Inflammatory macrophage treated with lipopolysaccharide for 4 hours (primary cell): ENCODE measurements around the gene ABI3BP.

Source experiments
- DNase-seq: peaks from one replicate; pipeline ENCODE4 v3.0.0-alpha.2; 2020

The ABI3BP gene

DNA sequence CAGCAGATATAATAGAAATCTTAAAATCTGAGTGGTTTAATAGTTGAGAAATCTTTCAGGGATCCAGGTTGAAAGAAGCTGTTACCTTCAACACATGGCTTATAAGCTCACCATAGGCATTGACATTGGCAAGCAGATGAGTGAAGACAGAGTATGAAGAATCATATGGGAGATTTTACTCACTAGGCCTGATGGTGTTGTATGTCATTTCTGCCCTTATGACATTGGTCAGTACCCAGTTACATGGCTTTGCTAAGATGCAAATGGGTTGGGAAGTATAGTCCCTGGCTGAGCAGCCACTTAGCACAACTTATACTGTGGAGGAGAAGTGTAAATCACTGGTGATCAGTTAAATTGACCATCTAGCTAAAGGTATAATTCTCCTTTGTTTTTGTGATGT, 278.0 kb downstream of the ABI3BP start:
- no peak for DNase-seq

DNA sequence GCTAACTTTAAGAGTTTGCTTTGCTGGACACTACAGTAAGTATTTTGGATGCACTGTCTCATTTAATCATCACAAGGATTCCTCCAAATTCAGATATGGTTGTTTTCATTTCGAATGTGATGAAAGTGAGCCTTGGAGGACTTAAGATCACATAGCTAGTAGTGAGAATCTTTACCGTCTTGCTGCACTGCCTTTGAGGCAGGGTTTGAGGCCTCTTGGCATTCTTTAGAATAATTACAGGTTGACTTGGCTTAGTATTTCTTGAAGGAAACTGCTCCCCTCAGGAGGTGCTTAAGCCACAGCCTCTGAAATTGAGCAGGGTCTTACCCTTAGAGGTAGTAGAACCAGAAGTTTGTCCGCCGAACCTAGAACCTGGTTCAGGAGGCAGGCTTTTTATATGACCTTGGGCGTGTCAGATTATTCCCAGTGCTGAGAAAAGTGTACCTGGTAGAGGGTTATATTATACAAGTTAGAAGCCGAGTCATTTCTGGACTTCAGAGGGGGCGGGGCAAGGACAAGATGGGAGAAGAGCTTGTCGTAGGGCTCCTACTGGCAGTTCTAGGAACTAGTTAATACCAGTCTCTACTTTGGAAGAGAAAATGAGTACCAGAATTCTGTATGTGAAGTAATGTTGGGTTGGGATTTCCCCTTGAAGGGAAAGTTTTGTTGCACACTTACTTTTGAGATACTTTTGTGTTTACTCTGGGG, 282.8 kb downstream of the ABI3BP start:
- DNase-seq: peak; percentile 89

- peak; percentile 18 for DNase-seq
Observed at GRCh38 chr3:100709842-100710260, 283.4 kb downstream of the ABI3BP start.

DNA sequence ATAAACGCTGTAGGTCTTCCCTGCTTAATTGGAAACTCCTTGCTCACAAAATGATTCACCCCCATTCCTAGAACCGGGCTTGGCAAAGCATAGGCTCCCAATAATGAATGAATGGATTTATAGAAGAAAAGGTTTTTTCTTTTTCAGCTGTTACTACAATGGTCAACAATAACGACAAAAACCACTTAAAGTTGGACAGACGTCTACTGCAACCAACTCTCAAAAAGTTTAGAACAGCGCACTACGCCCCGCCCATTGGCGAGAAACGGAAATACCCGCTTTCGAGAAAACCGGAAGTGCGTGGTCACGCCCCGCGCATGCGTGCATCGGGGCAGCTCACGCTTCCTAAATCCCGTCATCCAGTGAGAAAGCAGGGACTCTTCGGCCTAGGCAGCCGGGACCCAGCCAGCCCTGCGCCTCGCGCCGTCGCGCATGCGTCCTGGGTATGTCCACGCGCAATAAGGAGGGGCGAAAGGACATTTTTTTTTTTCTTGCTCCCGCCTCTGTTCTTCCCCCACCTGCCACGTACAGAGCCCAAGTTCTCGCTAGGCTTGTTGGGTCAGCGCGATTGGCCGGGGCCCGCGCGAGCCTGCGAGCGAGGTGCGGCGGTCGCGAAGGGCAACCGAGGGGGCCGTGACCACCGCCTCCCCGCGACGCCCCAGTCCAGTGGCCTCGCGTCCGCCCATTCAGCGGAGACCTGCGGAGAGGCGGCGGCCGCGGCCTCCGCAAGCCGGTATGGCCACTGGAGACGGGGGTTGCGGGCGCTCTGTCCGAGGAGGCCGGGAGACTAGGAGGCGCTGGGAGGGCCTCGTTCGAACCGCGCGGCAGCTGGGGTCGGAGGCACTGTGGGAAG, 284.0 kb downstream of the ABI3BP start, which contains the start of gene TFG:
TFG (plus strand) TSS at position 506 of the 853 bp plus-strand sequence. CDS start 4,192 bp downstream, outside the sequence.
- peak; percentile 99 for DNase-seq

DNA sequence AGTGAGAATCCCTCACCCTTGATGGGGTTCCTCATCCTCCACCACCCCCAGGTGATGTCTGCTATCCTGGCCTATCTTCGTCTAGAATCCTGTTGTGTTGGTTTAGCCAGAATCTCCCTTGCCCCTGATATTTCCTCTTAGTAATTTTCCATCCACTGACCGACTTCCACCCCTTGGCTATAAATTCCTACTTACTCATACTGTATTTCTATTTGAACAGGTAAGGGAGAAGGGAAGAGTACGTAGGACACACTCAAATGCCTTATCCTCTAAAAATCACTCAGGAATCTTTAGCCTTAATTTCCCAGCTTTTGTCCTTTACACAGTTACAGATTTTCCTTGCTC, 284.6 kb downstream of the ABI3BP start:
- DNase-seq: no peak

- DNase-seq: no peak
Observed at GRCh38 chr3:100706365-100706764, 286.9 kb downstream of the ABI3BP start.

DNA sequence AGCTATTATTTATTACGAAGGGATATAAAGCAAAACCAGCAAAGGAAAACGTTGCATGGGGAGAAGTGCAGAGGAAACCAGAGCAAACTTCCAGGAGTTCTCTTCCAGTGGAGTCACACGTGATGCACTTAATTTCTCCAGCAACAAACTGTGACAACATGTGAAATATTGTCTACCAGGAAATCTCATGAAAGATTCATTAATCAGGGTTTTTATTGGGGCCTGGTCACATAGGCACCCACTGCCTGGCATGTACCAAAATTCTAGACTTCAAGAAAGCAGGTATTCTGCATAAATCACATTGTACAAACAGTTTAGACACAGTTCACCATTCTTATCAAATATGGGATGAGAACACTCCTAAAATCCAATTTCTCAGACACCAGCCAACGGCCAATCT, 289.4 kb downstream of the ABI3BP start:
- DNase-seq: no peak

DNA sequence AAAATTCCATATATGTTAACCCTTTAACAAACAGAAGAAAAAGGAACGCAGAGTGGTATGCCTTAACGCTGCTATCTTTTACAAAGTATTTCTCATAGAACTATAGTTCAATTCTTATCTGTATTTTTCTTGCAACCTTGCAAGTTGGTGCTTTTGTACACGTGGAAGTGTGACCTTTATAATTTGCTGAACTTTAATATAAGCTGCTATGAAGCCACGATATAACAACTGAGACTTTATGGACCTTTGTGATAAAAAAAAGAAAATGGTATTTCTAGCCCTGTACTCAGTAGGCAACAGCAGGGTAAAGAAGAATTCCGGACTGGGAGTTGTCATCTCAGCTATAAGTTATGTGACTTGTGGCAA, 290.3 kb downstream of the ABI3BP start:
- no peak for DNase-seq

GRCh38 chr3:100702082-100702979, 290.9 kb downstream of the ABI3BP start:
- no peak for DNase-seq

DNA sequence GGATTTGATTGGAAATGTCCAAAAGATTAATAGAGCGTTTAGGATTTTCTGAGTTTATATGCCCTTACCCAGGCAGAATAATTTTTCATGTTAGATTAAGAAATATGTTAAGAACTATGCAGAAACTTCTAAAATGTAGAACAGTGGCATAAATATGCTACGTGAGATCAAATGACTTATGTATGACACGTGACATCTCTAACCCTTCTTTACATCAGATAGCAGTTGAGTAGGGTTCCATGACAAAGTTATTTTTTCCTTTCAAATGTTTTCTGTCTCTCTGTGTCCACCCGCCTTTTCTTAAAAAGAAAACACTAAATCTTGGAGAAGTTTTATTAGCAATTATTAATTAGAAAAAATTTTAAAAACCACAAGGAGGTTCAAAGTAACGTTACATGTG, 292.5 kb downstream of the ABI3BP start:
- no peak for DNase-seq
